Left ventricle myocardium inferior (tissue), 1 donor: ENCODE measurements around the gene PPARD. TPM values are rescaled to one million over a fixed set of nuclear protein-coding genes. Genes with fewer than 3 reads are reported as not detected.

ENCODE experiments used
- DNase-seq: peaks from one replicate; pipeline ENCODE4 v3.0.0-alpha.2; 2020
- H3K27ac ChIP-seq: fragments of 200-600 bp; replicated peaks from 2 replicates; pipeline ENCODE4 v1.8.0; 2021
- H3K27me3 ChIP-seq: fragments of 200-600 bp; 2 replicates; pipeline ENCODE4 v1.8.0; 2021; ENCODE audit warnings: low read depth
- H3K36me3 ChIP-seq: fragments of 200-600 bp; 2 replicates; pipeline ENCODE4 v1.8.0; 2021
- H3K4me1 ChIP-seq: fragments of 200-600 bp; 2 replicates; pipeline ENCODE4 v1.8.0; 2021
- H3K4me3 ChIP-seq: fragments of 200-600 bp; 2 replicates; pipeline ENCODE4 v1.8.0; 2021; ENCODE audit warnings: mild to moderate bottlenecking, moderate library complexity
- H3K9me3 ChIP-seq: fragments of 200-600 bp; replicated peaks from 2 replicates; pipeline ENCODE4 v1.8.0; 2021
- intact Hi-C: fragments of 100-400 bp; cut with micrococcal nuclease; formaldehyde crosslinking; loops from one replicate; pipeline ENCODE4 v1.11.0; 2022
- total RNA-seq: library from RNA; stranded (reverse); fragmentation: NEBNext Ultra II Directional; extraction: Animal tissue kit (Norgen Biotek cat#: 25700); gene quantifications from one replicate; pipeline ENCODE4 v1.2.1, GENCODE V29; 2021
- TF ChIP-seq, protein P1 (sequence below): fragments of 200-600 bp; IDR thresholded peaks from 2 replicates; pipeline ENCODE4 v1.8.0; 2021; ENCODE audit warnings: antibody characterized with exemption, mild to moderate bottlenecking, borderline replicate concordance
- donor health status: DM: no; HTN: yes; CAD: no; lungs with severe emphysema.

PPARD gene
- total RNA-seq, 1 donor from 2014 or later, result 14.9 TPM

GRCh38 chr6:35470663-35471120, 128.3 kb downstream of the PPARD start:
- H3K4me1 ChIP-seq, result peaks cover 59% of the 10 kb centered on the region
- H3K4me3 ChIP-seq, result peak overlapping the region; percentile 78
- H3K27ac ChIP-seq, result no peak overlapping the region
- TF ChIP-seq, protein P1, sequence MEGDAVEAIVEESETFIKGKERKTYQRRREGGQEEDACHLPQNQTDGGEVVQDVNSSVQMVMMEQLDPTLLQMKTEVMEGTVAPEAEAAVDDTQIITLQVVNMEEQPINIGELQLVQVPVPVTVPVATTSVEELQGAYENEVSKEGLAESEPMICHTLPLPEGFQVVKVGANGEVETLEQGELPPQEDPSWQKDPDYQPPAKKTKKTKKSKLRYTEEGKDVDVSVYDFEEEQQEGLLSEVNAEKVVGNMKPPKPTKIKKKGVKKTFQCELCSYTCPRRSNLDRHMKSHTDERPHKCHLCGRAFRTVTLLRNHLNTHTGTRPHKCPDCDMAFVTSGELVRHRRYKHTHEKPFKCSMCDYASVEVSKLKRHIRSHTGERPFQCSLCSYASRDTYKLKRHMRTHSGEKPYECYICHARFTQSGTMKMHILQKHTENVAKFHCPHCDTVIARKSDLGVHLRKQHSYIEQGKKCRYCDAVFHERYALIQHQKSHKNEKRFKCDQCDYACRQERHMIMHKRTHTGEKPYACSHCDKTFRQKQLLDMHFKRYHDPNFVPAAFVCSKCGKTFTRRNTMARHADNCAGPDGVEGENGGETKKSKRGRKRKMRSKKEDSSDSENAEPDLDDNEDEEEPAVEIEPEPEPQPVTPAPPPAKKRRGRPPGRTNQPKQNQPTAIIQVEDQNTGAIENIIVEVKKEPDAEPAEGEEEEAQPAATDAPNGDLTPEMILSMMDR, result no peak
- DNase-seq, result no peak
- no peaks in the 10 kb centered on the region for H3K27me3 ChIP-seq
- H3K9me3 ChIP-seq, result no peaks in the 10 kb centered on the region
- peaks cover 56% of the 10 kb centered on the region for H3K36me3 ChIP-seq
- intact Hi-C loops, result no loop called here

- TF ChIP-seq, protein P1, result no peak
- DNase-seq, result no peak
- H3K36me3 ChIP-seq, result peaks cover 68% of the 10 kb centered on the region
These were observed 129.5 kb downstream of the PPARD start for GRCh38 chr6:35471836-35472345.

DNA sequence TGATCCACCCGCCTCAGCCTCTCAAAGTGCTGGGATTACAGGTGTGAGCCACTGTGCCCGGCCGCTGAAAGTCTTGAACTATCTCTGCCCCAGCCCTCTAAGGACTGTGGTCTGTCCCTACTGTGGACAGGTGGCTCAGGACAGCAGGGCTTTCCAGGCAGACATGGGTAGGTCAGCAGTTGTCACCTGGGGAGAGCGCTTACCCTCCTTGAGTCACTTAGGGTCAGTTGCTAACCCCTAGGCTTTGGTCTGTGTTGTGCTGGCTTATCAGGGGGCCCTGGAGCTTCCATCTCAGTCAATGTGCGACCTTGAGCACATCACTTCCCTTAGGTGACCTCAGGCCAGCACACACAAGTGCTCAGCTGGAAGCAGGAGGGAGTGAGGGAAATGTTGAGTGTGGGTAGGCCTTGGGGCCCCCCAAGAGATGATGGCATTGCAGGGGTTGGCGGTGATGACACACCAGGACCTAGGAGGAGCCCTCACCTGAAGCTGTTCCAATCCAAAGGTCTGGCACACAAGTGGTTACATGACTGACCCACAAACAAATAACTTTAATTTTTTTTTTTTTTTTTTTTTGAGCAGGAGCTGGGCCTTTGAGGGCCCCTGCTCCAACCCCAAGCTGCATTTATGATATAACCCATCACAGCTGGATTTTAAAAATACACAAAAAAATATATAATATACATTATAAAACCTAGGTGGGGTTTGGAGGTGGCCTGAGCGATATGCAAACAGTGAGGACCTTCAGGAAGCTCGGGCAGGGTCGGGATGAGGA, 130.9 kb downstream of the PPARD start:
- no peaks in the 10 kb centered on the region for H3K9me3 ChIP-seq
- TF ChIP-seq, protein P1, result no peak
- H3K4me3 ChIP-seq, result no peak overlapping the region
- H3K4me1 ChIP-seq, result peaks cover 53% of the 10 kb centered on the region
- H3K36me3 ChIP-seq, result peaks cover 76% of the 10 kb centered on the region
- no peak overlapping the region for H3K27ac ChIP-seq
- intact Hi-C loops, result no loop called here
- H3K27me3 ChIP-seq, result no peaks in the 10 kb centered on the region
- no peak for DNase-seq

More at GRCh38 chr6:35471836-35472345, 129.5 kb downstream of the PPARD start:
- H3K27me3 ChIP-seq, result no peaks in the 10 kb centered on the region
- no peak overlapping the region for H3K4me3 ChIP-seq
- peak overlapping the region; percentile 37 for H3K27ac ChIP-seq
- H3K4me1 ChIP-seq, result peaks cover 59% of the 10 kb centered on the region
- no peaks in the 10 kb centered on the region for H3K9me3 ChIP-seq
- intact Hi-C loops, result no loop called here

- no peak for DNase-seq
- peaks cover 81% of the 10 kb centered on the region for H3K36me3 ChIP-seq
- no peaks in the 10 kb centered on the region for H3K9me3 ChIP-seq
- no peak overlapping the region for H3K4me3 ChIP-seq
- H3K27ac ChIP-seq, result no peak overlapping the region
- intact Hi-C loops, result no loop called here
- no peaks in the 10 kb centered on the region for H3K27me3 ChIP-seq
- H3K4me1 ChIP-seq, result peaks cover 48% of the 10 kb centered on the region
- TF ChIP-seq, protein P1, result no peak
These were observed 131.4 kb downstream of the PPARD start for GRCh38 chr6:35473850-35474130.

DNA sequence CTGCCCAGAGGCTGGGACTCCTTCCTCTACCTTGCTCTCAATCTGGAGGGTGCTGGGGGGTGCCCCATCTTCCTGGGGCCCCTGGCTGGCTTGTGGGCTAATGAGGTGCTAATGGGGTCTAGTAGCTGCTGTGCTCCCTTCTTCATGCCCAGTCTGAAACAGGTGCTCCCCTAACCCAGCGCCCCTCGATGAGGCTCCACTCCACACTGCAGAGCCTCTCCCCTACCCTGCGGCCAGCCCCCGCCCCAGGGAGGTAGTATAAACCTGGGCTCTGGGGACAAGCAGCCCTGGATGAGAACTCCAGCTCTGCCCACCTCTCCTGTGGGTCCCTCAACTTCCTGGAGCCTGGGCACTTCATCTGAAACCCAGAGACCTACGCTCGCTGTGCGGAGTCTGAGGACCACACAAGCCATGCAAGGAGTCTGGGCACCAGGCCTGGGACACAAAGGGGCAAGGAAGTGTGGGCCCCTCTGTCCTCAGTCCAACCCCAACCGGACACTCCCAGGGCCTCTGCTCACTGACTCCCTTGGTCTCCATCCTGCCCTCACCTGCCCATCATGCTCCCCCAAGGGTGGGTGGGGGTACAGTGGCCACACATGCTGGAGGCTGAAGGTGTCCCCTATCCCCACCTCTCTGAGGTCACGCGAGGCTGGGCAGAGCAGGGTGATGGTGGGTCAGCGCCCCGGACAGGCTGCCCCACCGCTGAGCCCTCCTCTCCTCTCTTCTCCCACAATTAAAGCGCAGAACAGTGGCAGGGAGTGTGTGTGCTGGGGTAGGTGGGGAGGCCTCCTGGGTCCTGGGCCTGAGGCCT, 132.0 kb downstream of the PPARD start:
- H3K27me3 ChIP-seq, result no peaks in the 10 kb centered on the region
- H3K4me1 ChIP-seq, result peaks cover 42% of the 10 kb centered on the region
- no peak for DNase-seq
- no peak overlapping the region for H3K4me3 ChIP-seq
- H3K36me3 ChIP-seq, result peaks cover 86% of the 10 kb centered on the region
- TF ChIP-seq, protein P1, result no peak
- H3K9me3 ChIP-seq, result no peaks in the 10 kb centered on the region
- intact Hi-C loops, result no loop called here
- no peak overlapping the region for H3K27ac ChIP-seq
